GM19023 (cell line): ENCODE data around the gene IVNS1ABP.
A peak's percentile ranks its signal among the peaks of the same experiment; 100 is the strongest.

Experiments
- ATAC-seq: cut with Tn5 transposase; IDR thresholded peaks from one replicate; pipeline ENCODE4 v1.9.1; 2021; ENCODE audit warnings: mild to moderate bottlenecking, moderate library complexity; ENCODE audit not compliant: unreplicated experiment

IVNS1ABP gene

GRCh38 chr1:185295091-185295490 is 22.0 kb downstream of the IVNS1ABP start:
- no peak for ATAC-seq

GRCh38 chr1:185293967-185294542 is 23.0 kb downstream of the IVNS1ABP start:
- no peak for ATAC-seq

- ATAC-seq: no peak
These were observed 24.8 kb downstream of the IVNS1ABP start for GRCh38 chr1:185292237-185292636.

GRCh38 chr1:185291652-185292051 is 25.4 kb downstream of the IVNS1ABP start:
- ATAC-seq: no peak

- ATAC-seq: no peak
These were observed 25.9 kb downstream of the IVNS1ABP start for GRCh38 chr1:185291159-185291558.

- ATAC-seq: no peak
These were observed 27.2 kb downstream of the IVNS1ABP start for GRCh38 chr1:185289880-185290279.

GRCh38 chr1:185288435-185288834 is 28.6 kb downstream of the IVNS1ABP start:
- ATAC-seq: no peak

- ATAC-seq: no peak
These were observed 29.6 kb downstream of the IVNS1ABP start for GRCh38 chr1:185287451-185287850.

GRCh38 chr1:185284533-185285276 is 32.3 kb downstream of the IVNS1ABP start:
- ATAC-seq: no peak

- no peak for ATAC-seq
These were observed 32.9 kb downstream of the IVNS1ABP start for GRCh38 chr1:185284116-185284515.

- ATAC-seq: peak; percentile 90
These were observed 35.8 kb downstream of the IVNS1ABP start for GRCh38 chr1:185281245-185281644.

- ATAC-seq: no peak
These were observed 36.5 kb downstream of the IVNS1ABP start for GRCh38 chr1:185280589-185280988.

GRCh38 chr1:185279571-185279970 is 37.5 kb downstream of the IVNS1ABP start:
- ATAC-seq: no peak

GRCh38 chr1:185271921-185272320 is 45.1 kb downstream of the IVNS1ABP start:
- ATAC-seq: no peak

- ATAC-seq: no peak
These were observed 48.7 kb downstream of the IVNS1ABP start for GRCh38 chr1:185268352-185268751.

GRCh38 chr1:185267701-185268100 is 49.3 kb downstream of the IVNS1ABP start:
- ATAC-seq: no peak

GRCh38 chr1:185267301-185267700 is 49.7 kb downstream of the IVNS1ABP start:
- ATAC-seq: no peak

- ATAC-seq: no peak
These were observed 51.7 kb downstream of the IVNS1ABP start for GRCh38 chr1:185265314-185265713.

- no peak for ATAC-seq
These were observed 53.3 kb downstream of the IVNS1ABP start for GRCh38 chr1:185263780-185264179.

- ATAC-seq: no peak
These were observed 53.8 kb downstream of the IVNS1ABP start for GRCh38 chr1:185263292-185263691.

GRCh38 chr1:185262151-185262550 is 54.9 kb downstream of the IVNS1ABP start:
- ATAC-seq: no peak

GRCh38 chr1:185260611-185261010 is 56.4 kb downstream of the IVNS1ABP start:
- no peak for ATAC-seq

- no peak for ATAC-seq
These were observed 58.4 kb downstream of the IVNS1ABP start for GRCh38 chr1:185258676-185259075.
